H9 (cell line): Measurements from ENCODE around the gene DLL4. TPM values are rescaled to one million over a fixed set of nuclear protein-coding genes. Genes with fewer than 3 reads are reported as not detected.

Experiments
- DNase-seq: peaks from one replicate; pipeline ENCODE4 v3.0.0-alpha.2; 2017
- H2AFZ ChIP-seq: one replicate; pipeline ENCODE4 v1.6.1; 2013; ENCODE audit warnings: mild to moderate bottlenecking, low read length, control low read depth, moderate library complexity
- H2AK5ac ChIP-seq: 2 replicates; pipeline ENCODE4 v1.6.1; 2013; ENCODE audit warnings: low read length, control low read depth, mixed read lengths; ENCODE audit not compliant: insufficient read length
- H2BK120ac ChIP-seq: one replicate; pipeline ENCODE4 v1.6.1; 2013; ENCODE audit warnings: low read depth, mild to moderate bottlenecking, low read length, control low read depth, inconsistent platforms; ENCODE audit not compliant: poor library complexity, severe bottlenecking
- H2BK12ac ChIP-seq: 2 replicates; pipeline ENCODE4 v1.6.1; 2013; ENCODE audit warnings: low read length, control low read depth, mixed read lengths, low read depth; ENCODE audit not compliant: insufficient read length
- H2BK15ac ChIP-seq: 2 replicates; pipeline ENCODE4 v1.6.1; 2013; ENCODE audit warnings: low read depth, low read length, control low read depth
- H2BK20ac ChIP-seq: one replicate; pipeline ENCODE4 v1.6.1; 2013; ENCODE audit warnings: low read depth, mild to moderate bottlenecking, low read length, control low read depth, inconsistent platforms; ENCODE audit not compliant: poor library complexity, severe bottlenecking
- H2BK5ac ChIP-seq: 2 replicates; pipeline ENCODE4 v1.6.1; 2013; ENCODE audit warnings: low read length, control low read depth, mixed read lengths; ENCODE audit not compliant: insufficient read length
- H3K14ac ChIP-seq: 2 replicates; pipeline ENCODE4 v1.6.1; 2013; ENCODE audit warnings: low read length, control low read depth; ENCODE audit not compliant: insufficient read depth
- H3K18ac ChIP-seq: 2 replicates; pipeline ENCODE4 v1.6.1; 2013; ENCODE audit warnings: low read depth, mild to moderate bottlenecking, mixed read lengths, low read length, control low read depth; ENCODE audit not compliant: insufficient read length
- H3K23ac ChIP-seq: 2 replicates; pipeline ENCODE4 v1.6.1; 2013; ENCODE audit warnings: low read length, control low read depth, mixed read lengths, low read depth; ENCODE audit not compliant: insufficient read length
- H3K23me2 ChIP-seq: 2 replicates; pipeline ENCODE4 v1.6.1; 2013; ENCODE audit warnings: low read depth, mild to moderate bottlenecking, mixed read lengths, low read length, control low read depth; ENCODE audit not compliant: insufficient read length, poor library complexity, severe bottlenecking
- H3K27ac ChIP-seq: 2 replicates; pipeline ENCODE4 v1.5.1; 2013; ENCODE audit warnings: low read length, control low read depth, mixed read lengths, low read depth; ENCODE audit not compliant: insufficient read length
- H3K27me3 ChIP-seq: 2 replicates; pipeline ENCODE4 v1.6.1; 2013; ENCODE audit warnings: low read length, control low read depth, inconsistent platforms; ENCODE audit not compliant: insufficient read depth
- H3K4ac ChIP-seq: 2 replicates; pipeline ENCODE4 v1.6.1; 2013; ENCODE audit warnings: low read depth, mild to moderate bottlenecking, control low read depth, inconsistent platforms, low read length, moderate library complexity
- H3K4me1 ChIP-seq: 2 replicates; pipeline ENCODE4 v1.6.1; 2013; ENCODE audit warnings: low read length, control low read depth, inconsistent platforms; ENCODE audit not compliant: insufficient read depth
- H3K4me2 ChIP-seq: 2 replicates; pipeline ENCODE4 v1.6.1; 2013; ENCODE audit warnings: low read length, control low read depth, mixed read lengths; ENCODE audit not compliant: insufficient read length, insufficient read depth
- H3K56ac ChIP-seq: 2 replicates; pipeline ENCODE4 v1.6.1; 2013; ENCODE audit warnings: low read depth, mild to moderate bottlenecking, mixed read lengths, low read length, control low read depth; ENCODE audit not compliant: insufficient read length
- H3K79me1 ChIP-seq: 2 replicates; pipeline ENCODE4 v1.6.1; 2013; ENCODE audit warnings: low read depth, mild to moderate bottlenecking, moderate library complexity, low read length, control low read depth, inconsistent platforms; ENCODE audit not compliant: insufficient read depth, poor library complexity, severe bottlenecking
- H3K79me2 ChIP-seq: 2 replicates; pipeline ENCODE4 v1.6.1; 2013; ENCODE audit warnings: low read length, control low read depth, inconsistent platforms; ENCODE audit not compliant: insufficient read depth
- H3K9ac ChIP-seq: 2 replicates; pipeline ENCODE4 v1.6.1; 2013; ENCODE audit warnings: low read length, control low read depth, mixed read lengths; ENCODE audit not compliant: insufficient read length; ENCODE audit errors: extremely low read depth
- H3K9me3 ChIP-seq: one replicate; pipeline ENCODE4 v1.6.1; 2013; ENCODE audit warnings: low read depth, low read length, inconsistent platforms; ENCODE audit not compliant: control insufficient read depth
- H3T11ph ChIP-seq: one replicate; pipeline ENCODE4 v1.6.1; 2013; ENCODE audit warnings: mild to moderate bottlenecking, low read length, control low read depth, inconsistent platforms
- H4K20me1 ChIP-seq: one replicate; pipeline ENCODE4 v1.6.1; 2013; ENCODE audit not compliant: control insufficient read depth, insufficient read length, insufficient read depth
- H4K5ac ChIP-seq: 2 replicates; pipeline ENCODE4 v1.6.1; 2013; ENCODE audit warnings: low read depth, mild to moderate bottlenecking, mixed read lengths, low read length, control low read depth; ENCODE audit not compliant: insufficient read length
- H4K8ac ChIP-seq: replicated peaks from 2 replicates; pipeline ENCODE4 v1.6.1; 2013; ENCODE audit warnings: low read length, control low read depth, mixed read lengths, low read depth; ENCODE audit not compliant: insufficient read length
- H4K91ac ChIP-seq: 2 replicates; pipeline ENCODE4 v1.6.1; 2013; ENCODE audit warnings: low read depth, mild to moderate bottlenecking, moderate library complexity, mixed read lengths, low read length, control low read depth; ENCODE audit not compliant: insufficient read length
- H3K27ac Mint-ChIP-seq, 3 experiments: 2 replicates in 2 of 3; 3 replicates in 1 of 3; pipeline ENCODE4 v1.8.0; 2020 to 2021; ENCODE audit warnings: mixed read lengths in 3 of 3, mild to moderate bottlenecking in 1 of 3, moderate library complexity in 1 of 3
- H3K27me3 Mint-ChIP-seq: 2 replicates; pipeline ENCODE4 v1.8.0; 2021; ENCODE audit warnings: low read depth, mild to moderate bottlenecking, moderate library complexity, mixed read lengths
- H3K36me3 Mint-ChIP-seq, 3 experiments: 2 replicates in 2 of 3; 3 replicates in 1 of 3; pipeline ENCODE4 v1.8.0; 2020 to 2021; ENCODE audit warnings: low read depth in 3 of 3, mixed read lengths in 3 of 3; ENCODE audit not compliant: insufficient read depth in 1 of 3
- H3K4me1 Mint-ChIP-seq, 2 experiments: 2 replicates each; pipeline ENCODE4 v1.8.0; 2020; ENCODE audit warnings: mixed read lengths in 2 of 2
- H3K4me3 Mint-ChIP-seq, 2 experiments: 2 replicates in 1 of 2; 3 replicates in 1 of 2; pipeline ENCODE4 v1.8.0; 2020 to 2021; ENCODE audit warnings: mild to moderate bottlenecking in 2 of 2, mixed read lengths in 2 of 2, moderate library complexity in 1 of 2
- H3K9me3 Mint-ChIP-seq, 2 experiments: 2 replicates in 1 of 2; 3 replicates in 1 of 2; pipeline ENCODE4 v1.8.0; 2020; ENCODE audit warnings: mild to moderate bottlenecking in 2 of 2, mixed read lengths in 2 of 2, moderate library complexity in 1 of 2
- CTCF ChIP-seq: fragments of 200-600 bp; sonication (generic); conservative IDR thresholded peaks from 3 replicates; pipeline ENCODE4 v1.8.0; 2021; ENCODE audit warnings: antibody characterized with exemption, mild to moderate bottlenecking
- total RNA-seq: library from RNA; stranded (reverse); gene quantifications from 2 replicates; pipeline ENCODE4 v1.2.1, GENCODE V29; 2021

DLL4 gene
- total RNA-seq, 1 experiment from 2014 or later: 0.28 TPM

- H3K23me2 ChIP-seq: peaks cover 4% of the 10 kb centered on the region
- H3K79me2 ChIP-seq: no peaks in the 10 kb centered on the region
- no peak overlapping the region for H3K9ac ChIP-seq
- H2AFZ ChIP-seq: no peak overlapping the region
- Mint-ChIP-seq H3K4me3 (no peak overlapping the region), H3K27ac (no peak overlapping the region), H3K9me3 (no peaks in the 10 kb centered on the region; a peak in 1 of 5 replicates), H3K4me1 (peaks cover 6 to 7% of the 10 kb centered on the region in 2 experiments), H3K27me3 (peaks cover 23% of the 10 kb centered on the region), H3K36me3 (no peaks in the 10 kb centered on the region)
- no peak overlapping the region for H4K5ac ChIP-seq
- DNase-seq: no peak
- H3K79me1 ChIP-seq: no peaks in the 10 kb centered on the region
- no peak overlapping the region for H2BK120ac ChIP-seq
- no peak overlapping the region for H2BK12ac ChIP-seq
- no peak overlapping the region for H3K4ac ChIP-seq
- no peak overlapping the region for H2AK5ac ChIP-seq
- no peaks in the 10 kb centered on the region for H3K9me3 ChIP-seq
- no peak for TF ChIP-seq CTCF
- H2BK15ac ChIP-seq: no peak overlapping the region
- H3K4me2 ChIP-seq: no peak overlapping the region
- no peak overlapping the region for H4K8ac ChIP-seq
- no peak overlapping the region for H2BK20ac ChIP-seq
- no peak overlapping the region for H3K14ac ChIP-seq
- no peak overlapping the region for H3K27ac ChIP-seq
- no peaks in the 10 kb centered on the region for H3K27me3 ChIP-seq
- no peaks in the 10 kb centered on the region for H4K20me1 ChIP-seq
- no peak overlapping the region for H2BK5ac ChIP-seq
- no peaks in the 10 kb centered on the region for H3K4me1 ChIP-seq
- no peak overlapping the region for H3K56ac ChIP-seq
- no peak overlapping the region for H4K91ac ChIP-seq
- no peak overlapping the region for H3K23ac ChIP-seq
- no peak overlapping the region for H3K18ac ChIP-seq
- H3T11ph ChIP-seq: no peak overlapping the region
Observed at GRCh38 chr15:40889112-40889511, 40.0 kb upstream of the DLL4 start.
